Measurements from ENCODE around the gene COQ8B.

Gene COQ8B

DNA sequence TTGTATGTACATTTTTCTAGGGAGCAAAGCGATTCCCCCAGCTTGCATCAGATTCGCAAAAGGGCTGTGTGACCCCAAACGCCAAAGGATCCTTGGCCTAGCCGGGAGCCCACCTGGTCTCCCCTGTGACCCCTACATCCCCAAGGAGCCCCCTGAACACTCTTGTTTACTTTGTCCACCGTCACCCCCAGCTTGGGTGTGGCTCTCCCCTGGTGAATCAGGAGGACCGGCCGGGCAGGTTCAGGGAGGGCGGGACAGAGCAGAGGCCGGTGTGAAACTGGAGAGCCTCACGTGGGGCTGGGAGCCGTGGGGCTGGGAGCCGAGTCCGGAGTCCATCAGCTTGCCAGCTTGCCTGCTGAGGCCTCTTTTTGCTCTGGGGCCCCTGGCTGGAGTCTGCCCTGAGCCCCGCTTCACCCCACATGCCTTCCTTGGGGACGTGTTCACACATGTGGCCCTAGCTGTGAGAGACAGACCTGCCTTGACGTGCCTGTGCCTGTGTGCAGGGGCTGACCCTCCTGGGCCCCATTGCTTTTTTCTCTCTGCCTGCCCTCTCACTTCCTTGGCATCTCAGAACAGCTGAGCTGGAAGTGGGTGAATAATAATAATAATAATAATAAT, 2.2 kb upstream of the COQ8B start:
- DNase-seq (ENCODE audit: extremely low read depth in 1 of 2, low read depth in 1 of 2) = no peak

DNA sequence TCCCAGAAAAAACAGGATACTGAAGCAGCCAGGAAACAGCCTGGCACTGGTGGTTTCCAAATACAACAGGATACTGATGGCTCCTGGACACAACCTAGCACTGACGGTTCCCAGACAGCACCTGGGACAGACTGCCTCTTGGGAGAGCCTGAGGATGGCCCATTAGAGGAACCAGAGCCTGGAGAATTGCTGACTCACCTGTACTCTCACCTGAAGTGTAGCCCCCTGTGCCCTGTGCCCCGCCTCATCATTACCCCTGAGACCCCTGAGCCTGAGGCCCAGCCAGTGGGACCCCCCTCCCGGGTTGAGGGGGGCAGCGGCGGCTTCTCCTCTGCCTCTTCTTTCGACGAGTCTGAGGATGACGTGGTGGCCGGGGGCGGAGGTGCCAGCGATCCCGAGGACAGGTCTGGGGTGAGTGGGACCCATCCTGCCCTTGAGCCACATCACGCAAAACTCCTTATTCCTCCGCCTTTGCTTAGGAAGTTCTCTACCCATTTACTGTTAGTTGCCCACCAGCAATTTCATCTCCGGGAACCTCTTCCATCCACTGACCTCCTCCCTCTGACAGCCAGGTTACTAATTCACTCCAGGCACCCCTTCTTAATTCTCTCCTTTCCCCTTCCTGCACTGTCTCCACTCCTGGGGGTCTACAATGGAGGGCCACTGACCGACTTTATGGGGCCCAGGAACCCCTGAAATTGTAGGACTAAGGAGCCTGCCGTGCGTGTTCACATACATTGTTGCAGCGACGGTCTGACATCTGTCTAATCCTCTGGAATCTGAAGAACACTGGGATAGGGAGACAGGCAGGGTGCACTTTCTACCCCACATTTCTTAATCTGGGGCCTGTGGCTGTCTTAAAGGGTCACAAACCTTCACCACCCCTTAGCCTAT, 1.4 kb upstream of the COQ8B start:
- DNase-seq (ENCODE audit: extremely low read depth in 1 of 2, low read depth in 1 of 2) = no peak

DNA sequence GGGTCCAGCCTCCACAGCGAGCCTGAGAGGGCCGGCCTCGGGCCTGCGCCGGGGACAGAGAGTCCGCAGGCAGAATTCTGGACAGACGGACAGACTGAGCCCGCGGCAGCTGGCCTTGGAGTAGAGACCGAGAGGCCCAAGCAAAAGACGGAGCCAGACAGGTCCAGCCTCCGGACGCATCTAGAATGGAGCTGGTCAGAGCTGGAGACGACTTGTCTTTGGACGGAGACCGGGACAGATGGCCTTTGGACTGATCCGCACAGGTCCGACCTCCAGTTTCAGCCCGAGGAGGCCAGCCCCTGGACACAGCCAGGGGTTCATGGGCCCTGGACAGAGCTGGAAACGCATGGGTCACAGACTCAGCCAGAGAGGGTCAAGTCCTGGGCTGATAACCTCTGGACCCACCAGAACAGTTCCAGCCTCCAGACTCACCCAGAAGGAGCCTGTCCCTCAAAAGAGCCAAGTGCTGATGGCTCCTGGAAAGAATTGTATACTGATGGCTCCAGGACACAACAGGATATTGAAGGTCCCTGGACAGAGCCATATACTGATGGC, 716 bp upstream of the COQ8B start:
- no peak for DNase-seq (ENCODE audit: extremely low read depth in 1 of 2, low read depth in 1 of 2)

DNA sequence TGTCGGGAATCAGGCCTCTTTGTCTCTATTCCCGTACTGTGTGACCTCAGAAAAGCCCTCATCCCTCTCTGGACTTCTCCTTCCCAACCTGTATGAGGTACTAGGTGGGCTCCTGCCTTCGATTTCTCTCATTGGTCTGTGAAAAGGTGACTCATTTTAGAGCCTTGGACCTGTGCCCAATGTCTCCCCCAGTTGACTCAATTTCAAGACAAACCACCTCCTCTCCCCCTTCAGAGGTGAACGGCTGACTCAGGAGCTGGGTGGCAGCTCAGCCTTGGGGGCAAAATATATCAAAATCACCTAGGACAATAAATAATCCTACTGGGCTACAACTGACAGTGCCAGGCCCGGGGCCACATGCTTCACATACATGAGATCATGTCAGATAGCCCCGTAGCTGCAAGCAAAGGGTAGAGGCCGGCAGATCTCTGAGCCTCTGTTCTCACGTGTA, 630 bp downstream of the COQ8B start:
- DNase-seq (ENCODE audit: extremely low read depth in 1 of 2, low read depth in 1 of 2) = peak; percentile 47 to 72

DNA sequence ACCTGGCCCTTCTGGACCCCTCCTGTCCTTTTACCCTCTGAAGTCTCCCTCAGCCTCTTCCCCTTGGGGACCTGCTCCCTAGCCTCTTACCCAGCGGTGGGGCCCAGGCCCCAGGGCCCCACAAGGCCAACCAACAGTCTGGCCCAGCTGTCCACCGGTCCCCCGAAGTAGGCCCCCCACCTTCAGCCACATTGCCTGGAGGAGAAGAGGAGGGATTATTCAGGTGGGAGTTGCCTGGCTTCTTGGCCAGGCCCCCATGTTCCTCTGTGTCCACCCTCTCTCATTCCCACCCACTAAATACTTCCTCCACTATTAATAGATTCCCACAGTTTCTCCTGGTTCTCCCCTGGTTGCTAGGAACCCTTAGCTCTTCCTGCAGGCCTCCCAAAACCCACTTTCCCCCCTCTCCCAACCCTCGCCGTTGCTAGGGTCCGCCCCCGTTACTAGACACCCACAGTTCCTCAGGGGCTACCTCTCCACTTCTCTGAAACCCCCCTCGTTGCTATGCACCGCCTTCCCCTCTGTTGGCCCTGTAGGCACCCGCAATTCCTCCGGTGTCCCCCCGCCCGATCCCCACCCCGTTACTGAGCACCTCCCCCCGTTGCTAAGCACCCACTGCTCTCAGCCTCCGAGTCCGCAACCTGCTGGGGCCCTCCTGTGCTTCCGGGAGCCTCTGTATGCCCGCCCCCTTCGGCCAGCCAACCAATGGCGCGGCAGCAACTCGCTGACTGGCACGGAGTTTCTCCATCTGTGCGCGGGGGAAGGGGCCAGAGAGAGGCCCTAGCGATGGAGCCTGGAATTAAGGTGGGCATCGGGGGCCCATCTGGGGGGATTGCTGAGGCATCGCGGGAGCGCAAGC, 2.0 kb downstream of the COQ8B start:
- DNase-seq (ENCODE audit: extremely low read depth in 1 of 2, low read depth in 1 of 2) = peak; percentile 86 to 87

DNA sequence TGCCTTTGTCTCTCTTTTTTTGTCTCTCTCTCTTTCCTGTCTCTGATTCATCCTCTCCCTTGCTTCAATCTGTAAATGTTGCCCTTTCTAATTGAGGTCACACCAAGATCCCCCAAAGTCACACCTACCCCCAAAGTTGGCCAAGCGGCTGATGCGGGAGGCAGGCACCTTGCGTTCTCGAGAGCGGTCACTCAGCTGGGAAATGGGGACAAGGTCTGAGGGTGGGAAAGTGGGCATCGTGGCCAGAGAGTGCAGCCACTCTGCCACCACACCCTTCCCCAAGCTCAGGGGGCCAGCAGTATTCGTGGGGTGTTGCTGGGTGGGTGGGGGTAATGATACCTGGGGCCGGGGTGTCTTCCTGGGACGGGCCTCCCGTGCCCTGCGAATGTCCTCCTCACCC, 2.7 kb downstream of the COQ8B start:
- no peak for DNase-seq (ENCODE audit: extremely low read depth in 1 of 2, low read depth in 1 of 2)

DNA sequence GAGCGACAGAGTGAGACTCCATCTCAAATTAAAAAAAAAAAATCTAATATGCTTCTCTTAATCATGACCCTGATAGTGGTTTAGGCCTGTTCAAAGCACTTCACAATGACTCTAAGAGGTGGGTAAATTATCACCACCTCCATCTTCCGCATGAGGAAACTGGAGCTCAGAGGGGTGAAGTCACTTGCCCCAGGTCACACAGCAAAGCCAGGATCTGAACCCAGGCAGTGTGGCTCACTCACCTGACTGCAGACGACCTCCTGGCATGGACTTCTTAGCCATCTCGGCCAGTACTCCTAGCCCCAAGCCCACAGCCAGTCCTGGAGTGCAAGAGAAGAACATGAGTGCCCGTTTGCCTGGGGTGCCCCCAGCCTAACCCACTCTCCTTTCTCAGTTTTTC, 6.9 kb downstream of the COQ8B start:
- DNase-seq (ENCODE audit: extremely low read depth in 1 of 2, low read depth in 1 of 2) = no peak

DNA sequence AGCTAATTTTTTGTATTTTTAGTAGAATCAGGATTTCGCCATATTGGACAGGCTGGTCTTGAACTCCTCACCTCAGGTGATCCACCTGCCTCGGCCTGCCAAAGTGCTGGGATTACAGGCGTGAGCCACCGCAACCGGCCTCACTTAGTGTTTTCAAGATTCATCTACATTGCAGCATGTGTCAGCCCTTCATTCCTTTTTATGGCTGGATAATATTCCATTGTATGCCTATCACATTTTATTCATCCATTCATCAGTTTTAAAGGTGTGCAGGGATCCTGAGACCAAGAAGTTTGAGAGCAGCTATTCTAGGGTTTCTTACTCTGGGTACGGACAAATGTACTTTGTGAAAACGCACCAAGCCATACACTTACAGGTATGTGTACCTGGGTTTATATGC, 9.1 kb downstream of the COQ8B start:
- DNase-seq (ENCODE audit: extremely low read depth in 1 of 2, low read depth in 1 of 2) = no peak

DNA sequence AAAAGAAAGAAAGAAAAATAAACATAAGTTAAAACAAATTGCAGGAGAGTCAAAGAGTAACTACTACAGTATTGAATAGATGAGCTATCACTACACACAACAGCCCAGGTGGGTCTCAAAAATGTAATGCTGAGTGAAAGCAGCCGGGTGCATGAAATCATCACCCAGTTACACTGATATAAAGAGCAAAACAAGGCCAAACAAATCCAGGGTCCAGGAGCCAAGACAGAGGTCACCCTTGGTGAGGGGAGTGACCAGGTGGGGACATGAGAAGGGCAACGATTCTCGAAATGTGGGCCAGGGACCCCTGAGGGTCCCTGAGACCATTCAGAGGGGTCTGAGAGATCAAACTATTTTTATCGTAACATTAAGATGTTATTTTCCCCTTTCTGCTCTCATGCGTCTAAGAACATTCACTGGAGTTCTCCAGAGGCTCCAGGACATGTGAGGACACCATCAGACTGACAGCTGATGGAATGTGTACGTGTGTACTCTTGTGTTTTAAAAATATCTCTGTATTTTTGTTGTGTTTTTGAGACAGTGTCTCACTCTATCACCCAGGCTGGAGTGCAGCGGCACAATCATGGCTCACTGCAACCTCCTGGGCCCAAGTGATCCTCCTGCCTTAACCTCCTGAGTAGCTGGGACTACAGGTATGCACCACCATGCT, 10.6 kb downstream of the COQ8B start:
- DNase-seq (ENCODE audit: extremely low read depth in 1 of 2, low read depth in 1 of 2) = no peak

DNA sequence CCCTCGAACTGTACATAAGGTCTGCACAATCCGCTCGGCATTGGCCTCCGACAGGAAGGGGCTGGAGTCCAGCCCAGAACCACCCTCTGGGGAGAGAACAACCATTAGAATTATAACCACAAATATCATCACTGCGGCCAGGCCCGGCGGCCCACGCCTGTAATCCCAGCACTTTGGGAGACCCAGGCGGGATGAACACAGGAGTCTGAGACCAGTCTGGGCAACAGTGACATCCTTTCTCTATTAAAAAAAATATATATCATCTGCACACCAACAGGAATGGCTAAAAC, 11.4 kb downstream of the COQ8B start:
- no peak for DNase-seq (ENCODE audit: extremely low read depth in 1 of 2, low read depth in 1 of 2)

DNA sequence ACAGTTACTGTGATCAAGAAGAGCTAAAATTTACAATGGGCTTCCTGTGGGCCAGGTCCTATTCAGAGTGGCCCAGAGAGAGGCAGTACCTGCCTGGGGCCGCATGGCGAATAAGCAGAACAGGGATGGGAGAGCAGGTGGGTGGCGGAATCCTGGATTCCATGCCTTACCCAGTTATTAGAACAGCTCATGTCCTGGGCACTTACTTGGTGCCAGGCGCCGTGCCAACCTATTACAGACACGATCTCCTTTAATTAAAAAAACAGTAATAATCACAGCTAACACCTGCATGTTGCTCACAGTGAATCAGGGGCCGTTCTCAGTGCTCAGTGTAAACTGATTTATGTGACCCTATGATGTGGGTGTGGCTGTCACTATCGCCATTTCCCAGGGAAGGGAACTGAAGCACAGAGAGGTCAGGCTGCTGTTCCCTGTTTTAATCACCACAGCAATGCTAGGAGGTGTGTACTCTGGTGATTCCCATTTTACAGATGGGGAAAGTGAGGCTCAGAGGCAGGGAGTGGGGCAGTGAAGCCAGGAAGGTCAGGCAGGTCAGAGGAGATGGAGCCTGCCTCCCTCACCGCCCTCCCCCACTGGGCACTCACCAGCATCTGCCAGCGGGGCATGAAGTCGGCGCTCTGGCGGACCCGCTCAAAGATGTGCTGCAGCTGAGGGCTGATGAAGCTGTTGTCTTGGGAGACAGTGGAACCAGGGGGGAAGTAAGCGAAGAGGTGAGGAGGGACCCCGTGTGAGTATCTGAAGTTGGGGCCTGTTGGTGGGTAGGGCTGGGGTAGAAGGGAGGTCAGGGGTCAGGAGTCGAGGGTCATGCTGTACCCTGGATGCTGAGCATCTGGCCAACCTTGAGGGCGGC, 12.0 kb downstream of the COQ8B start:
- DNase-seq (ENCODE audit: extremely low read depth in 1 of 2, low read depth in 1 of 2) = no peak

DNA sequence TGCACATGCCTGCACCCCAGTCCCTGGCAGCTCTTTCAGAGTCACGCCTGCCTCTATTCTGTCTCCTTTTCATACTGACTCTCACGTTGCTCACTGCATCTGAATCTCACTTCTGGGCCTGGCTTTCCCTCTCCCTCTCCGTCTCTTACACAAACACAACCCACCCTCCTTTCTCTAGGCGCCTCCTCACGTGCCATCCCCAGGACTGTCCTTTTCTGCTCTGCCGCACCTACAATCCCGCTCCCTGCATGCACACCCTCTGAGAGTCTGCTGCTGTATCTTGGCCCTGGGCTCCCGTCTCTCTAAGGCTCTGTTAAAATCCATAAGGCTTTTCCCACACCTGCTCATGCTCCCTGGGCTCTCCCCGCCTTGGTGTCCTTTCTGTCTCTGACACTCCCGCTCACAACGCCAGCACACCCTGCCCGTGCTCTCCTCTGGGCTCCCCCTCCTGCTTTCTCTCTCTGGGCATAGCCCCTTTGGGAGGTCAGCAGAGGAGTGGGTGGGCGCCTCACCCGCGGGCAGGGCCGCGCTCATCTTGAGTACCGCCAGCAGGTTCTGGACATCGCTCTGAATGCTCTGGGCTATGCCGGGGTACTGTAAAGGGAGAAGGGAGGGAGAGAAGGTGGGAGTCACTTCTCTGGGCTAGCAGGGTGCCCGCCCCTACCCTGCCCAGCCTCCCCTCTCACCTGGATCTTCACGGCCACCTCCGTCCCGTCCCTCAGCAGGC, 13.5 kb downstream of the COQ8B start:
- DNase-seq (ENCODE audit: extremely low read depth in 1 of 2, low read depth in 1 of 2) = no peak

DNA sequence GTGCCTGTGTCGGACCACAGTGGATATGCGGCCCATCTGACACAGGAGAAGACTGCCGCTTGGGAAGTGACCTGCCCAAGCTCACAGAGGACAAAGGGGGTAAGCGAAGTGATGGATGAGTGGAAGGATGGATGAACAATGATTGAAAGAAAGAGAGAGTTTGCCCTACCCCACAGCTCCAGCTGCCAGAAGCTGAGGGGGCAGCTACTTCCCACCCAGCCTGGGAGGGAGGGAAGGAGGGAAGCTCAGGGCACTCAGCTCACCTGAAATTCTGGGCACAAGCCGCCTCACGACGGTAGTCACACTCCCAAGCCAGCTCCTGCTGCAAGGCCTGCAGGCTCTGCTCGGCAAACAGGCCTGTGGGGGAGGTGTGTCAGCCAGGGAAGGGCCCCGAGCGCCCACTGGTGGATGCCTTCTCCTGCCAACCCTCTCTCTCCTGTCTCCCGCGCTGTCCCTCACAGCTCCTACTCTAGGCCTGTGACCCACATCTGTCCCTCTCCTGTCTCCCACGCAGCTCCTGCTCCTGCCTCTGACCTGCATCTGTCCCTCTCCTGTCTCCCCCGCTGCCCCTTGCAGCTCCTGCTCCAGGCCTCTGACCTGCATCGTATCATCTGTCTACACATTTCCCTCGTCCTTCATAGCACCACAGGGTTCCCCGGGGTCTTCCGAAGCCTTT, 14.2 kb downstream of the COQ8B start:
- no peak for DNase-seq (ENCODE audit: extremely low read depth in 1 of 2, low read depth in 1 of 2)

DNA sequence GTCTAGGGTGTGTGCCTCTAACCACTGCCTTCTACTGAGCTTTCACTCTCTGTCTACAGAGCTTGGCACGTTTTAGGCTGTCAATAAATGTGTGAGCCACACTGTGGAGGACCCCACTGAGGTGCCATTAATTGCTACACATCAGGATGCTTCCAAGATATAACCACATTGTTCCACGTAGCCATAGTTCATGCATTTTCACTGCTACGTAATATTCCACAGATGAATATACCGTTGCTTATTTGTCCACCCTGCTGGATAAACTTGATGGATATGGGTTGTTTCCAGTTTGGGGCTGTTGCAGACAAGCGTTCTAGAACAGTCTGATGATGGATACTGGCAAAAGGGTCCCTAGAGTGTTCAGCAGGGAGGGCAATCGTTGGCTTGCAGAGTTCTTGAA, 14.9 kb downstream of the COQ8B start:
- no peak for DNase-seq (ENCODE audit: extremely low read depth in 1 of 2, low read depth in 1 of 2)

DNA sequence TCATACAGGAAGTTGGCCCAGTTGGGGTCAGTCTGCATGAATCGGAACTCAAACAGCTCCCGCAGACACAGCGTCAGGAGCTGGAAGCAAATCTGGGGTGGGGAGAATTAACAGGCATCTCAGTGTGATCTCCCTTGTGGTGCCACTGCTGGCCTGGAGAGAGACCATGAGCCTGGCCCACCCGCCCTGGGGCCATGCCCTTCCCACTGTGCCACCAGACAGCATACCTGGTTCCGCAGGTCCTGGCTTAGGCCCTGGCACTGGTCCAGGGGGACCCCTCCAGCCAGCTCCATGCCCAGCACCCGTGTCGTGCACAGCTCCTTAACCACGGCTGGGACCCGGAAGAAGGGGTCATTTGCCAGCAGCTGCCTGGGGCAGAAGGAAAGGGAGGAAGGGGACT, 16.6 kb downstream of the COQ8B start:
- DNase-seq (ENCODE audit: extremely low read depth in 1 of 2, low read depth in 1 of 2) = no peak

DNA sequence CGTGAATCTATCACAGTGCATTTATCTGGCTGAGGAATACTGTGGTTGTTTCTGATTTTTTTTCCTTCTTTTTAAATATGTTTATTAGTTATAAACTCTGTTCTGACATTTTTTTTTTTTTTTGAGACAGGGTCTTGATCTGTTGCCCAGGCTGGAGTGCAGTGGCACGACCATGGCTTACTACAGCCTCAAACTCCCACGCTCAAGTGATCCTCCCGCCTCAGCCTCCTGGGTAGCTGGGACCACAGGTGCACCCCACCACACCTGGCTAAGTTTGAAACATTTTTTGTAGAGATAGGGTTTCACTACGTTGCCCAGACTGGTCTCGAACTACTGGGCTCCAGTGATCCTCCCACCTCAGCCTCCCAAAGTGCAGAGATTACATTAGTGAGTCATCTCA, 19.7 kb downstream of the COQ8B start:
- DNase-seq (ENCODE audit: extremely low read depth in 1 of 2, low read depth in 1 of 2) = no peak

DNA sequence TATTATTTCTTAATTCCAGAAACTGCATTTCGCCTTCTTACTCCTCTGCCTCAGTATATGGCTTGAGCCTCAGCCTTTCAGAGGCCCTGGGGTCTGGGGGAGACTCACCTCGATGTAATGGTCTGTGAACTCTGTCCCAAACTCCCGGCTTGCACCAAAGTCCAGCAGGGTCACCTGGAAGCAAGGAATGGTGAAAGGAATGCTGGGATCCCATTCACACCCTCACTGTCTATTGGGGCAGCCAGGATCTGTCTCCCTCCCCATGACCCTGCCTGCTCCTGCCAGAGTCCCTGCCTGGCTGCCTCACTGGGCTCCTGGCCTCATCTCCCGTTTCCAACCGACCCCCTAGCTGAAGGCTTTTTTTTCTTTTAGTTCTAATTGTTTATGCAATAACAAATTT, 20.8 kb downstream of the COQ8B start:
- DNase-seq (ENCODE audit: extremely low read depth in 1 of 2, low read depth in 1 of 2) = no peak

DNA sequence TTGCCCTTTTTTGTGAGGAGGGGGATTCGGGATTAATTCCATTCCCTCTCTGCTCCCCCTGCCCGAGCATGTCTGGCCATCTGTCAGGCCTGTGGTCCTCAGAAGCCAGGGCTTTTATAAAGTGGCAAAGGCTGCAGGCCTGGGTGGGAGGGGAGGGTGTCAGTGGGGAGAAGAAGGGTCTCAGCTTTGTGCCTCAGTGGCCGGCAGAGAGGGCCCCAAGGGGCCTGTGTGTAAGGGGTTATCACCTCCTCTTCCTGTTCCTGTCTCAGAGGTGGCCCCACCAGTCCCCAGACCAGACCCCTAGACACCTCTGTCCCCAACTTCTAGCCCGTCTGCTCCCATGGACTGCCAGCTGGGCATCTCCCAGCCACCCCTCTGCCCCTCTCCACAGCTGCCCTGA, 22.8 kb downstream of the COQ8B start:
- no peak for DNase-seq (ENCODE audit: extremely low read depth in 1 of 2, low read depth in 1 of 2)

All from activated CD8-positive, alpha-beta memory T cell treated with anti-CD3 and anti-CD28 coated beads for 1 hour (primary cell).